ENCODE data around the gene FOXN3.

FOXN3 gene

DNA sequence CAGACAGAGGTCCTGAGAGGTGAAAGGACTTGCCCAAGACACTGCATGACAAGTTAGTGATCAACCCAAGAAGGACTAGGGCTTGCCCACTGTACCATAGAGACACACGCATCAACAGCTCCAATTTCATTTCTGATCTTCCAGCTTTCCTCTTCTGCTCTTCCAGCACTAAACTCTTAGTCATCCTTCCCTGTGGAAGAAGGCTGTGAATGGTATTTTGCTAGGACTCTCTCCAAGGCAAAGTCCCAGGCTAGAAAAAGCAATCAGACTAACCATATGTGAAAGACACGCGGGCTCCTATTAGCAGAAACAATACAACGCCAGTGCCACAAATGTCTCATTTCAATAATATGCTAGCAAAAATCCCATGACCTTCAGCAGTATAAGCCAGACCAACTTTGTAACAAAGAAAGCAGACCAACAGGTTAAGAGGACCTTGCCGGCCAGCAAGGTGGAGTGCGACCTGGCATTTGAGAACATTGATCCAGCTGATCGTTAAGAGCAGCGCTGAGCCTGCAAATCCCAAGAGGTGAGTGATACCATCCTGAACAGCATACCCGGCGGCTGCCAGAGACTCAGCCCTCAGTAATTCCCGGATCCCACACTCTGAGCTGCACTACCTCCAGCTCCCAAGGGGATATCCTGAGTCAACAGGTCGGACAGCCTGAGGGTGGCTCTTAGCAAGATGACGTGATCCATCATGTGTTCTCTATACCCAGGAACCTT, 132.5 kb downstream of the FOXN3 start:
- Histone ChIP-seq H3K9me3 (ENCODE audit: control insufficient read depth, insufficient read depth, low read length) (no peaks in the 10 kb centered on the region), H3K36me3 (ENCODE audit: control insufficient read depth, insufficient read depth, low read length) (peaks cover 29% of the 10 kb centered on the region), H3K27ac (ENCODE audit: low read depth, low read length) (no peak overlapping the region), H3K27me3 (ENCODE audit: control insufficient read depth, insufficient read depth, low read length) (no peaks in the 10 kb centered on the region), H3K9ac (ENCODE audit: low read depth, low read length) (no peak overlapping the region), H3K4me3 (ENCODE audit: low read depth, low read length) (no peak overlapping the region), H3K4me1 (ENCODE audit: control insufficient read depth, insufficient read depth, low read length) (peaks cover 18% of the 10 kb centered on the region)

GRCh38 chr14:89283327-89284060, 133.5 kb downstream of the FOXN3 start:
- Histone ChIP-seq H3K9ac (ENCODE audit: low read depth, low read length) (no peak overlapping the region), H3K27me3 (ENCODE audit: control insufficient read depth, insufficient read depth, low read length) (no peaks in the 10 kb centered on the region), H3K4me3 (ENCODE audit: low read depth, low read length) (no peak overlapping the region), H3K9me3 (ENCODE audit: control insufficient read depth, insufficient read depth, low read length) (no peaks in the 10 kb centered on the region), H3K27ac (ENCODE audit: low read depth, low read length) (no peak overlapping the region), H3K36me3 (ENCODE audit: control insufficient read depth, insufficient read depth, low read length) (peaks cover 37% of the 10 kb centered on the region), H3K4me1 (ENCODE audit: control insufficient read depth, insufficient read depth, low read length) (peaks cover 18% of the 10 kb centered on the region)

DNA sequence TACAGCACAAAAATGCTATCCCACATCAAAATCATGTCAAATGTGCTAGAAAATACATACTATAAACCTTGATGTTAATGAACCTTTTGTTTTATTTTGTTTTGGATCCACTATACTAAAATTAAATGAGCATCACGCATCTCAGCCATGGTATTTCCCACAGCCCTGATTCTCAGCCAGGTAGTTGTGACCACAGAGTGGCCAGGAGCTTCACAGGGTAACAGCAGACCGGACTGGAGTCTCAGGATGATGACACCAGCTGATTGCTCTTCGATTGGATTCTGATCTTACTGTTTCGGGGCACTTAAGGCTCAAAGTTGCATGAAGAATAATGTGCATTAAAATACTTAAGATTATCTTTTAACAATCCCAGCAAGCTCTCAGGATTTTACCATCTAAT, 134.8 kb downstream of the FOXN3 start:
- Histone ChIP-seq H3K4me3 (ENCODE audit: low read depth, low read length) (no peak overlapping the region), H3K27ac (ENCODE audit: low read depth, low read length) (no peak overlapping the region), H3K9ac (ENCODE audit: low read depth, low read length) (no peak overlapping the region), H3K27me3 (ENCODE audit: control insufficient read depth, insufficient read depth, low read length) (no peaks in the 10 kb centered on the region), H3K36me3 (ENCODE audit: control insufficient read depth, insufficient read depth, low read length) (peaks cover 40% of the 10 kb centered on the region), H3K9me3 (ENCODE audit: control insufficient read depth, insufficient read depth, low read length) (no peaks in the 10 kb centered on the region), H3K4me1 (ENCODE audit: control insufficient read depth, insufficient read depth, low read length) (peaks cover 18% of the 10 kb centered on the region)

DNA sequence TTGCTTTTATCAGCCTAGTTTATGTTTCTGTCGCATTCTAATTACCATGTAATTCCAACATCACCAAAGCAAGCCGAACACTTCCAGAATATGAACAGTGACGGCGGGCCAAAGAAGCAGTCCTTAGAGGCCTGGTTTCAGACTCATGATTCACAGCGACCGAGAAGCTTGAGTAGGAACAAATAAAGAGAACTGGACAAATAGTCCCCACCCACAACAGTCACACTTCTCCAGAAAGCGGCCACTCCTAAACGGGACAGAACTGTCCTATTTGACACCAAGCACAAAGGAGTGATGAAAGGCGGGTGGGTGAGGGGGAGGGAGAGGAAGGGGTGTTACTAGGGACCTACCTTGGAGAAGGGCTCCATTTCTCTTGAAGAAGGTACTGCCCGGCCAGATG, 136.4 kb downstream of the FOXN3 start:
- Histone ChIP-seq H3K4me1 (ENCODE audit: control insufficient read depth, insufficient read depth, low read length) (peaks cover 13% of the 10 kb centered on the region; the same call in 1 of the 2 replicates), H3K9ac (ENCODE audit: low read depth, low read length) (no peak overlapping the region), H3K27me3 (ENCODE audit: control insufficient read depth, insufficient read depth, low read length) (no peaks in the 10 kb centered on the region), H3K9me3 (ENCODE audit: control insufficient read depth, insufficient read depth, low read length) (no peaks in the 10 kb centered on the region), H3K27ac (ENCODE audit: low read depth, low read length) (no peak overlapping the region), H3K4me3 (ENCODE audit: low read depth, low read length) (no peak overlapping the region), H3K36me3 (ENCODE audit: control insufficient read depth, insufficient read depth, low read length) (peaks cover 45% of the 10 kb centered on the region)

DNA sequence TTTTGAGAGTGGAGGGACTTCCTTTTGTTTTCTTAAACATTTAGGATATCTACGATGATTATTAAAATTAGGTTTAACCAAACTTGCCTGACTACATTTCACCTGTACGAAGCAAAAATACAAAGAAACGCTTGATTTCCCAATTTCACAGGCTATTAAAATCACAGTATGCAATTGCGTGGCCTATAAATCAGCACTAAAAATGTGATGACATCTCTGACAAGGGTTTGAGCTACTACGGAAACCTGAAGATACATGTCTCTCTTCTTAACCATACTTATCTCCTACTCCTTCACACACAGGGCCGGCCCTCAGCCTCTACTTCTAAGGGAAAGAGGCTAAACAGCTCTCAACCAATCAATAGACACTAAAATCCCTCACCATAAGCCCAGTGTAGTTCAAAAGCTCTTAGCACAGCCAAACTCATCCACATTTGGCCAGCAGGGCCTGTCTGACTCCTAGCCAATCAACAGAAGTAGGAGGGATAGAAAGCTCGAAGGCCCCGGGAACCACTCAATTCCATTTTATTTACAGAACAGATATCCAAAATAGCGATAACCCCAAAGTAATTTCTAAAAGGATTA, 137.3 kb downstream of the FOXN3 start:
- no peak overlapping the region for H3K9ac ChIP-seq (ENCODE audit: low read depth, low read length)
- peaks cover 13% of the 10 kb centered on the region; the same call in 1 of the 2 replicates for H3K4me1 ChIP-seq (ENCODE audit: control insufficient read depth, insufficient read depth, low read length)
- H3K27me3 ChIP-seq (ENCODE audit: control insufficient read depth, insufficient read depth, low read length), result no peaks in the 10 kb centered on the region
- H3K4me3 ChIP-seq (ENCODE audit: low read depth, low read length), result no peak overlapping the region
- peaks cover 52% of the 10 kb centered on the region for H3K36me3 ChIP-seq (ENCODE audit: control insufficient read depth, insufficient read depth, low read length)
- no peak overlapping the region for H3K27ac ChIP-seq (ENCODE audit: low read depth, low read length)
- H3K9me3 ChIP-seq (ENCODE audit: control insufficient read depth, insufficient read depth, low read length), result no peaks in the 10 kb centered on the region

DNA sequence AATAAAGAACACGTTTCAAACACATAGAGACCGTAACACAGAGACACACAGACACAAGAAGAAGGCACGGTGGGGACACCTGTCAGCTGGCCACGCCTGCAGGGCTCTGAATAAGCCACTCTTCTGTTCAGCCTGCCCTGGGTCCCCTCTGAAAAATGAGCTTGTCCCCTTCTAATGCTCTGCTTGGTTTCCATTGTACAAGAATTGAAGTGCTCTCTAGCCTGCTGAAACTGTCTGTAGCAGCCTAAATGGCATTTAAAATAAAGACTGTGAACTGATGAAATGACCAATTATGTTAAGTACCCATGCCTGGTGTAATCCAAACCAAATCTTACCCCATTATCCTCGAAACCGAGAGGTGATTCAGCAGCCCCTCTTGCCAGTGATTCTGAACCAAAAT, 139.8 kb downstream of the FOXN3 start:
- H3K9ac ChIP-seq (ENCODE audit: low read depth, low read length), result no peak overlapping the region
- peaks cover 12% of the 10 kb centered on the region for H3K4me1 ChIP-seq (ENCODE audit: control insufficient read depth, insufficient read depth, low read length)
- H3K27ac ChIP-seq (ENCODE audit: low read depth, low read length), result no peak overlapping the region
- no peaks in the 10 kb centered on the region for H3K9me3 ChIP-seq (ENCODE audit: control insufficient read depth, insufficient read depth, low read length)
- H3K27me3 ChIP-seq (ENCODE audit: control insufficient read depth, insufficient read depth, low read length), result no peaks in the 10 kb centered on the region
- H3K4me3 ChIP-seq (ENCODE audit: low read depth, low read length), result no peak overlapping the region
- peaks cover 52% of the 10 kb centered on the region for H3K36me3 ChIP-seq (ENCODE audit: control insufficient read depth, insufficient read depth, low read length)

GRCh38 chr14:89276424-89276975, 140.5 kb downstream of the FOXN3 start:
- H3K27ac ChIP-seq (ENCODE audit: low read depth, low read length), result no peak overlapping the region

DNA sequence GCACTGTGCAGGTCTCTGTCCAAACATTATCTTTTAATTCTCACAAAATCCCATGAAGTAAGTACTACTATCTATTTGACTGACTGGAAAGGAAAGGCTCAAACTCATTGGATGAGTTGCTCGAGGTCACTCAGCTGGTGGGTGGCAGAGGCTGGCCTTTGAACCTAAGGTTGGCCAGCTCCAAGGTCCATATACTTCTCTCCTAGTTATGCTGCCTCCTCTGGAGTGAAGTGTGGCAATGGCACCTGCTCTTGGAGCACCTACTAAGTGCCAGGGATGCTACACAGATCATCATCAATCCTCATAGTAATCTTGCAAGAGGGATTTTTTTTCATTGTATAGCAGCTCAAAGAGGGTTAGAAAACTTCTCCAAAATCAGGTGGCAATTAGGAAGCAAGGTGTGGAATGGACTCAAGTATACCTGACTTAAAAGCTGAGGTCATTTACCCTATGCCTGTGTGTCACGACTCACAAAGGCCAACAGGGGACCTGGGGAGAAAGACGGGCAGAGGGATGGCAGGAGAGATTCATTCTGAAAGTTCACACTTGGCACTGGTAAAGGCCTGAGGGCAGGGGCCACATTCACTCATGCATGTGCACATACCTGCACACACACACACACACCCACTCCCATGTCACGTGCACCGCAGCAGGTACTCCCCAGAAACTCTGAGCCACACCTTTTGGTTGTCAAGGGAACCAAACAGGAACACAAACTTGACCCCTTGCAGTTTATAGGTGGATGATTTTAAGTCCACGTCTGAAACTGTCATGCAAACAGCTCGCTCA, 146.4 kb downstream of the FOXN3 start:
- Histone ChIP-seq H3K4me1 (ENCODE audit: control insufficient read depth, insufficient read depth, low read length) (peaks cover 33% of the 10 kb centered on the region), H3K27me3 (ENCODE audit: control insufficient read depth, insufficient read depth, low read length) (no peaks in the 10 kb centered on the region), H3K9ac (ENCODE audit: low read depth, low read length) (no peak overlapping the region), H3K4me3 (ENCODE audit: low read depth, low read length) (no peak overlapping the region), H3K27ac (ENCODE audit: low read depth, low read length) (no peak overlapping the region), H3K9me3 (ENCODE audit: control insufficient read depth, insufficient read depth, low read length) (no peaks in the 10 kb centered on the region), H3K36me3 (ENCODE audit: control insufficient read depth, insufficient read depth, low read length) (peaks cover 21% of the 10 kb centered on the region)

More at GRCh38 chr14:89276424-89276975, 140.5 kb downstream of the FOXN3 start:
- H3K27me3 ChIP-seq (ENCODE audit: control insufficient read depth, insufficient read depth, low read length), result no peaks in the 10 kb centered on the region
- H3K4me1 ChIP-seq (ENCODE audit: control insufficient read depth, insufficient read depth, low read length), result peaks cover 5% of the 10 kb centered on the region
- no peak overlapping the region for H3K4me3 ChIP-seq (ENCODE audit: low read depth, low read length)
- no peak overlapping the region for H3K9ac ChIP-seq (ENCODE audit: low read depth, low read length)
- H3K36me3 ChIP-seq (ENCODE audit: control insufficient read depth, insufficient read depth, low read length), result peaks cover 47% of the 10 kb centered on the region
- no peaks in the 10 kb centered on the region for H3K9me3 ChIP-seq (ENCODE audit: control insufficient read depth, insufficient read depth, low read length)

DNA sequence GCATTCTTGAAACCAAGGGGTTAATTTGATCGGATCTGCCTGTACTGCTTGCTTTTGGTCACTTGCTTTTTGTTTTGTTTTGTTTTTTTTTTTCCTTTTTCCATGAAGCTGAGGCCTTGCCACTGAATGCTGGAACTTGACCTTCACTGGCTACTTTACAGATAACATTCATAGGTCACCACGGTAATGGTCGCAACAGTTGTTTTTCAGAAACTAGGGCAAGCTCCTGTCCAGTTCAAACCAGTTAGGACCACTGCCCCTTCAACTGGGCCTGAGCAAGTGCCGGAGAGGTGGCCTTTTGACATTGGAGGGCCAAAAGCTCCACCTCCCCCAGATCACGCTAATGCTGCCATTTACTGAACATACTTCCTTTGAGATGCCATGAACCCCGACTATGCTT, 147.6 kb downstream of the FOXN3 start:
- H3K9ac ChIP-seq (ENCODE audit: low read depth, low read length), result no peak overlapping the region
- peaks cover 33% of the 10 kb centered on the region for H3K4me1 ChIP-seq (ENCODE audit: control insufficient read depth, insufficient read depth, low read length)
- peaks cover 18% of the 10 kb centered on the region for H3K36me3 ChIP-seq (ENCODE audit: control insufficient read depth, insufficient read depth, low read length)
- H3K27ac ChIP-seq (ENCODE audit: low read depth, low read length), result no peak overlapping the region
- no peaks in the 10 kb centered on the region for H3K27me3 ChIP-seq (ENCODE audit: control insufficient read depth, insufficient read depth, low read length)
- H3K9me3 ChIP-seq (ENCODE audit: control insufficient read depth, insufficient read depth, low read length), result no peaks in the 10 kb centered on the region
- H3K4me3 ChIP-seq (ENCODE audit: low read depth, low read length), result no peak overlapping the region

- Histone ChIP-seq H3K9me3 (ENCODE audit: control insufficient read depth, insufficient read depth, low read length) (no peaks in the 10 kb centered on the region), H3K4me1 (ENCODE audit: control insufficient read depth, insufficient read depth, low read length) (peaks cover 33% of the 10 kb centered on the region), H3K4me3 (ENCODE audit: low read depth, low read length) (no peak overlapping the region), H3K9ac (ENCODE audit: low read depth, low read length) (no peak overlapping the region), H3K36me3 (ENCODE audit: control insufficient read depth, insufficient read depth, low read length) (peaks cover 19% of the 10 kb centered on the region), H3K27ac (ENCODE audit: low read depth, low read length) (no peak overlapping the region), H3K27me3 (ENCODE audit: control insufficient read depth, insufficient read depth, low read length) (no peaks in the 10 kb centered on the region)
Observed at GRCh38 chr14:89268514-89268913, 148.5 kb downstream of the FOXN3 start.

All from HUES48 (cell line).